DMS79 treated with DMSO at 0.1 percent for 48 hours (cell line): ENCODE data around the gene POLR2E.

ENCODE experiments used
- DNase-seq: peaks from one replicate; lab custom pipeline; 2025; lab: John Stamatoyannopoulos, UW

POLR2E gene

GRCh38 chr19:1079566-1080111 is 15.5 kb downstream of the POLR2E start:
- DNase-seq = no peak

- no peak for DNase-seq
Observed at GRCh38 chr19:1076951-1077350, 18.2 kb downstream of the POLR2E start.

- no peak for DNase-seq
Observed at GRCh38 chr19:1076046-1076386, 19.2 kb downstream of the POLR2E start.

GRCh38 chr19:1074544-1075283 is 20.5 kb downstream of the POLR2E start:
- peak; percentile 82 for DNase-seq

GRCh38 chr19:1073956-1074517 is 21.1 kb downstream of the POLR2E start:
- no peak for DNase-seq

GRCh38 chr19:1073063-1073955 is 21.9 kb downstream of the POLR2E start:
- no peak for DNase-seq

- no peak for DNase-seq
Observed at GRCh38 chr19:1072371-1073015, 22.7 kb downstream of the POLR2E start.

GRCh38 chr19:1070931-1071791 is 24.0 kb downstream of the POLR2E start:
- DNase-seq = no peak

- DNase-seq = no peak
Observed at GRCh38 chr19:1070576-1070930, 24.6 kb downstream of the POLR2E start.

GRCh38 chr19:1069009-1069779 is 26.0 kb downstream of the POLR2E start:
- DNase-seq = no peak

- no peak for DNase-seq
Observed at GRCh38 chr19:1068009-1069001, 26.9 kb downstream of the POLR2E start.

GRCh38 chr19:1067341-1067957 is 27.7 kb downstream of the POLR2E start:
- no peak for DNase-seq

- no peak for DNase-seq
Observed at GRCh38 chr19:1066748-1067340, 28.3 kb downstream of the POLR2E start, which contains the start of gene ARHGAP45. ARHGAP45 (plus strand) TSS chr19:1067167; CDS start chr19:1067406, 239 bp downstream.

- DNase-seq = no peak
Observed at GRCh38 chr19:1066251-1066747, 28.9 kb downstream of the POLR2E start.

GRCh38 chr19:1065606-1066109 is 29.5 kb downstream of the POLR2E start:
- no peak for DNase-seq

- peak; percentile 34 for DNase-seq
Observed at GRCh38 chr19:1064661-1065605, 30.2 kb downstream of the POLR2E start.
